ENCODE results near the gene MPDZ.

The MPDZ gene, protein sequence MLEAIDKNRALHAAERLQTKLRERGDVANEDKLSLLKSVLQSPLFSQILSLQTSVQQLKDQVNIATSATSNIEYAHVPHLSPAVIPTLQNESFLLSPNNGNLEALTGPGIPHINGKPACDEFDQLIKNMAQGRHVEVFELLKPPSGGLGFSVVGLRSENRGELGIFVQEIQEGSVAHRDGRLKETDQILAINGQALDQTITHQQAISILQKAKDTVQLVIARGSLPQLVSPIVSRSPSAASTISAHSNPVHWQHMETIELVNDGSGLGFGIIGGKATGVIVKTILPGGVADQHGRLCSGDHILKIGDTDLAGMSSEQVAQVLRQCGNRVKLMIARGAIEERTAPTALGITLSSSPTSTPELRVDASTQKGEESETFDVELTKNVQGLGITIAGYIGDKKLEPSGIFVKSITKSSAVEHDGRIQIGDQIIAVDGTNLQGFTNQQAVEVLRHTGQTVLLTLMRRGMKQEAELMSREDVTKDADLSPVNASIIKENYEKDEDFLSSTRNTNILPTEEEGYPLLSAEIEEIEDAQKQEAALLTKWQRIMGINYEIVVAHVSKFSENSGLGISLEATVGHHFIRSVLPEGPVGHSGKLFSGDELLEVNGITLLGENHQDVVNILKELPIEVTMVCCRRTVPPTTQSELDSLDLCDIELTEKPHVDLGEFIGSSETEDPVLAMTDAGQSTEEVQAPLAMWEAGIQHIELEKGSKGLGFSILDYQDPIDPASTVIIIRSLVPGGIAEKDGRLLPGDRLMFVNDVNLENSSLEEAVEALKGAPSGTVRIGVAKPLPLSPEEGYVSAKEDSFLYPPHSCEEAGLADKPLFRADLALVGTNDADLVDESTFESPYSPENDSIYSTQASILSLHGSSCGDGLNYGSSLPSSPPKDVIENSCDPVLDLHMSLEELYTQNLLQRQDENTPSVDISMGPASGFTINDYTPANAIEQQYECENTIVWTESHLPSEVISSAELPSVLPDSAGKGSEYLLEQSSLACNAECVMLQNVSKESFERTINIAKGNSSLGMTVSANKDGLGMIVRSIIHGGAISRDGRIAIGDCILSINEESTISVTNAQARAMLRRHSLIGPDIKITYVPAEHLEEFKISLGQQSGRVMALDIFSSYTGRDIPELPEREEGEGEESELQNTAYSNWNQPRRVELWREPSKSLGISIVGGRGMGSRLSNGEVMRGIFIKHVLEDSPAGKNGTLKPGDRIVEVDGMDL (N-terminal part only)

DNA sequence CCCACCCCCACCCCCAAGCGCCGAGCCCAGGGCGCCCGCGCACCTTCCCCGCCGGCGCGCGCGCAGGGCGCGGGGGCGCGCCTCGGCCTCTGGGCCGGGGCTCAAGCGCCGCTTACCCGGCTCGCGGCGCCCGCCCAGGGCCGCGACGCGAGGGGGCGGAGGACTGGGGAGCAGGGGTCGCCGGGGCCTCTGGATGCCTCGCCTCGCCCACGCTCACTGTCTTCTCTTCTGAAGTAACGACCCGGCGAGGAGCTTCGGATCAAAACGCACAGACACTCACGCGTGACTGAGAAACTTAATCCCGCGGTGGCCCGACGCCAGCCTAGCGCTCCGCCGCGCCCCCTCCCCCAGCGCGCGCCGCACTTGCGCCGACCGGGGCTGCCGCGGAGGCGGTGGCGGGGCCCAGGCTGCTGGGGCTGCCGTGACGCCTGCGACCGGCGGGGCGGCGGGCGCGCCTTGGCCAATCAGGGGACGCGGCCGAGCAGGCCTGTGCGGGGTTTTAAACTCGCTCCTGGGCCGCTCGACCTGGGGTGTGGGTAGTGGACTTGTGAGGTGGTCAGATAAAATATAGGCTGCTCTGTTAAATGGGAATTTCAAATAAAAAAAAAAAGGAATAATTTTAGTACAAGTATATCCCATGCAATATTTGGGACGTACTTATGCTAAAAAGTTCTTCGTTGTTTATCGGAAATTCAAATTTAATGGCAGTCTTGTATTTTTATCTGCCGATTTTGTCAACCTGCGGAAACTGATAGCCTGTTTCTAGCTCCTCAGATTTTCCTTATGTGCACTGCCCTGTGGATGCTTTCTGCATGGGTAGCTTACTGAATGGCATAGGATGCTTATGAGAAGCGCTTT, at the start of gene MPDZ:
Gene MPDZ, minus strand, starts transcription at position 409 of the 858 bp plus-strand sequence. CDS start 29,377 bp downstream, outside the sequence.
- DNase-seq (ENCODE audit: low read depth): peak; percentile 63
- peak within 1 kb of the TSS; percentile 71 for H3K4me3 ChIP-seq (ENCODE audit: low read length)
- TF ChIP-seq, protein P1, sequence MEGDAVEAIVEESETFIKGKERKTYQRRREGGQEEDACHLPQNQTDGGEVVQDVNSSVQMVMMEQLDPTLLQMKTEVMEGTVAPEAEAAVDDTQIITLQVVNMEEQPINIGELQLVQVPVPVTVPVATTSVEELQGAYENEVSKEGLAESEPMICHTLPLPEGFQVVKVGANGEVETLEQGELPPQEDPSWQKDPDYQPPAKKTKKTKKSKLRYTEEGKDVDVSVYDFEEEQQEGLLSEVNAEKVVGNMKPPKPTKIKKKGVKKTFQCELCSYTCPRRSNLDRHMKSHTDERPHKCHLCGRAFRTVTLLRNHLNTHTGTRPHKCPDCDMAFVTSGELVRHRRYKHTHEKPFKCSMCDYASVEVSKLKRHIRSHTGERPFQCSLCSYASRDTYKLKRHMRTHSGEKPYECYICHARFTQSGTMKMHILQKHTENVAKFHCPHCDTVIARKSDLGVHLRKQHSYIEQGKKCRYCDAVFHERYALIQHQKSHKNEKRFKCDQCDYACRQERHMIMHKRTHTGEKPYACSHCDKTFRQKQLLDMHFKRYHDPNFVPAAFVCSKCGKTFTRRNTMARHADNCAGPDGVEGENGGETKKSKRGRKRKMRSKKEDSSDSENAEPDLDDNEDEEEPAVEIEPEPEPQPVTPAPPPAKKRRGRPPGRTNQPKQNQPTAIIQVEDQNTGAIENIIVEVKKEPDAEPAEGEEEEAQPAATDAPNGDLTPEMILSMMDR (conservative IDR thresholded peaks at IDR 0.05; ENCODE audit: low read length): no peak

DNA sequence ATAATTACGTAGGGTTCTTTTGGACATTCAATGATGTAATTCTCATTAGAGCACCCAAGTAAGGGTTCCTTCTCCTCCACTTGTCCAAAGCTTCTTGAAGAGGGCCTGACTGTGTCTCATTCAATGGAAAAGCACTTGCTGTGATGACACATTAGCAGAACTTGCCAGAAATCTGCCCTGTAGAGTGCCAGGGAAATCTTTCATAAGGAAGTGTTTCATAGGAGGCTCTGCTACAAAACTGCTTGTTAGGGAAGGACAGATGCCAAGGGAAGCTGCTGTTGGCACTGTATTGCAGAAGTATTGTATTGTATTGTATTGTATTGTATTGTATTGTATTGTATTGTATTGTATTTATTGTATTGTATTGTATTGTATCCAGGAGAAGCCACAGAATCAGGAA, 45.5 kb upstream of the MPDZ start:
- TF ChIP-seq, protein P1 (conservative IDR thresholded peaks at IDR 0.05; ENCODE audit: low read length): no peak
- peak; percentile 11 for DNase-seq (ENCODE audit: low read depth)
- no peak overlapping the region for H3K4me3 ChIP-seq (ENCODE audit: low read length)

DNA sequence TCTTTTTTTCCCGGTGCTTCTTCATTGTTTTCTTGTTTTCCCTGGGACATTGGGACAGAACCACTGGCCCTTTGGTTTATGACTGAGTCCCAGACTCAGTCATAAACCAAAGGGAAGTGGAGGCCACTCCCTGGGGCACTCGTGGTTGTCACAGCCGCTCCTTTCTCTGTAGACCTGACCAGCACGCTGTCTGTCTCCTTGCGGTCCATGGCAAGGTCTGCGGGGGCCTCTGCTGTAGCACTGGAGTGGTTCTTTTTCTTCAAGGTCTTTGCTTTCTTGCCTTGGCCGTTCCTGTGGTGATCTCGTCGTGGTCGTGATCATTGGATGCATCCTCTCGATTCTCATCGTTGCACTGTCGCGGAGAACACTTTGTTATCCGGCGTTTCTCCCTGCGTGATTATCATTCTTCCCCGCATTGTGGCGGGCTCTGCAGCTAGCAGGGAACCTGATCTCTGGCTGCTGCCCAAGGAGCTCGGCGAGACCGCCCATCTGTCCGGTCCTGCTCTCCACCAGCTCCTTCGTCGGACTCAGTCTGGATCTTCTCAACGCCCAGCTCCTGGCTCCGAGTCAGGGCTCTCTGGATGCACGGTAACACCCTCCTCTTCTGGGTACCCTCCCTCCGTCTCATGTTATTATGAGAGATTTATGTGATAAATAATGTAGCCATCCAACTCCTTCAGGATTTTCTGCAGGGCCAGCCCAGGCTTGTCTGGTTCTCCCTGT, 43.5 kb upstream of the MPDZ start:
- H3K4me3 ChIP-seq (ENCODE audit: low read length): no peak overlapping the region
- TF ChIP-seq, protein P1 (conservative IDR thresholded peaks at IDR 0.05; ENCODE audit: low read length): no peak
- DNase-seq (ENCODE audit: low read depth): no peak

DNA sequence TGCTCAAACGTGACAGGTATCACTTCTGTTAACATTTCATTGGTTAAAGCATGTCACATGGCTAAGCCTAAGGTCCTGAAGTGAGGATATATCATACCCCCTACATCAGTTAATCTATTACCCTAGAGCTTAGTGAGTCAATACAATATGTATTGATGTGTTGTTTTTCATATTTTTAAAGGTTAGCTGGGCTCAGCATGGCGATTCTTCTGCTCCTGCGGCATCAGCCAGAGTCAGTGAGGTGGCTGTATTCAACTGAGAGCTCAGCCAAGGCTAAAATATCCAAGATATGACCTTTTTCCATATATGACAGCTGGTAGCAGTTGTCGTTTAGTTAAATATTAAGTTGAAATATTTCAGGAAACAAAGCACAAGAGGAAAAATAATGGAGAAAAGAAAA, 38.5 kb upstream of the MPDZ start:
- DNase-seq (ENCODE audit: low read depth): no peak
- no peak overlapping the region for H3K4me3 ChIP-seq (ENCODE audit: low read length)
- TF ChIP-seq, protein P1 (conservative IDR thresholded peaks at IDR 0.05; ENCODE audit: low read length): no peak

DNA sequence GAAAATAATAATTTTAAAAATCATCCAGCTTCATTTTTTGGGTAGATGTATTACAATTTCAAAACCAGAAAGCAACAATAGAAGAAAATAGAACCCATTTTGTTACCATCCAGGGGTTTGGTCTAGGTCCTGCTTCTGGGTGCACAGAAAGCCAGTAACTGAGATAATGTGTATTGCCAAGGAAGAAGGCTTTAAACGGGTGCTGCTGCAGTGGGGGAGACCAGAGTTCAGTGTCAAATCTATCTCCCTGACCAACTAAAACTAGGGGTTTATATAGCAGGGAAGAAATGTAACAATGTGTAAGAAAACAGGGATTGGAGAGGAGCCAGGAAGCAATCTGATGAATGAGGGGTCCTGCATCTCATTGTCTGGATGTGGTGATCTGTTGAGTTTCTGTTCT, 17.5 kb upstream of the MPDZ start:
- TF ChIP-seq, protein P1 (conservative IDR thresholded peaks at IDR 0.05; ENCODE audit: low read length): no peak
- no peak overlapping the region for H3K4me3 ChIP-seq (ENCODE audit: low read length)
- no peak for DNase-seq (ENCODE audit: low read depth)

DNA sequence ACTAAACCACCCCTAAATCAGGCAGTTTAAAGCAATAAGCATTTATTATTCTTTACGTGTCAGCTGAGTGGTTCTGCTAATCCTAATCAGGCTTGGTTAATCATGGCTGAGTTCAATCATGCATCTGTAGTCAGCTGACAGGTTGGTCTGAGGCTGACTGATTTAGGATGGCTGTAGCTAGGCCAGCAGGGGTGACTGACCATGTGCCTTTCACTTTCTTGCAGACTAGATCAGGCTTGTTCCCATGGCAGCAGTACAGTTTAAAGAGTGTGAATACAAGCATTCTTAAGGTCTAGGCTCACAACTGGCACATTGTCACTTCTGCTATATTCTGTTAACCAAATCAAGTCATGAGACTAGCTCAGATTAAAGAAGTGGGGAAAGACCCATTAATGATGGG, 16.1 kb upstream of the MPDZ start:
- DNase-seq (ENCODE audit: low read depth): no peak
- TF ChIP-seq, protein P1 (conservative IDR thresholded peaks at IDR 0.05; ENCODE audit: low read length): no peak
- no peak overlapping the region for H3K4me3 ChIP-seq (ENCODE audit: low read length)

All from AG10803 (cell line).